HCT116 (cell line): ENCODE results near the gene WWOX. TPM values are rescaled to one million over a fixed set of nuclear protein-coding genes. Genes with fewer than 3 reads are reported as not detected.

Experiments
- ATAC-seq: fragments of 200-7000 bp; cut with Tn5 transposase; 2 replicates; pipeline ENCODE4 v1.9.1; 2020; ENCODE audit warnings: mild to moderate bottlenecking, moderate library complexity
- BruUV-seq: library from RNA; stranded (reverse); fragments of 400-500 nt; replicated peaks from 2 replicates; lab custom pipeline; 2021; lab: Mats Ljungman, UMichigan
- CTCF ChIA-PET: fragments of 300-600 bp; sonication (Branson Sonifier 250); formaldehyde crosslinking; loops from one replicate; lab custom pipeline; 2021; ENCODE audit warnings: antibody characterized with exemption; lab: Charles Lee
- POLR2A ChIA-PET: fragments of 300-600, 350-600 bp; sonication (Branson Sonifier 250); formaldehyde crosslinking; loops from one replicate; lab custom pipeline; 2021; ENCODE audit warnings: antibody characterized with exemption; lab: Charles Lee
- RAD21 ChIA-PET, 2 experiments: fragments of 300-600 bp; sonication (Branson Sonifier 250); formaldehyde crosslinking; loops; one replicate each; lab custom pipeline; 2023; ENCODE audit warnings: low total read pairs in 2 of 2; ENCODE audit not compliant: uncharacterized antibody in 2 of 2, unreplicated experiment in 2 of 2, low non-redundant PET in 1 of 2; lab: Charles Lee
- DNase-seq: peaks from one replicate; pipeline ENCODE4 v3.0.0-alpha.2; 2010; ENCODE audit warnings: low read depth, low spot score
- H2AFZ ChIP-seq: fragments of 200-600 bp; shearing (Covaris generic), sonication (generic); 2 replicates; pipeline ENCODE4 v1.6.1; 2017; ENCODE audit warnings: low read depth, mixed run types, mixed read lengths, antibody characterized with exemption, low read length; ENCODE audit not compliant: poor library complexity, severe bottlenecking
- H3K27ac ChIP-seq: 2 replicates; pipeline ENCODE4 v1.5.1; 2012; ENCODE audit warnings: low read depth, low read length
- H3K27me3 ChIP-seq: fragments of 200-600 bp; sonication (generic); 2 replicates; pipeline ENCODE4 v1.6.1; 2016; ENCODE audit warnings: mixed run types, low read length, mixed read lengths; ENCODE audit not compliant: insufficient read depth
- H3K36me3 ChIP-seq, 2 experiments: fragments of 200-500 bp in 1 of 2; fragments of 200-600 bp in 1 of 2; sonication (Bioruptor generic) in 1 of 2; sonication (generic) in 1 of 2; 2 replicates each; pipeline versions ENCODE4 v1.5.1 to v1.6.1; 2014 to 2016; ENCODE audit warnings: low read length in 2 of 2, inconsistent platforms in 1 of 2, mixed read lengths in 1 of 2, mixed run types in 1 of 2; ENCODE audit not compliant: insufficient read depth in 2 of 2, control insufficient read depth in 1 of 2
- H3K4me1 ChIP-seq, 2 experiments: fragments of 200-600 bp in 1 of 2; sonication (generic) in 1 of 2; 2 replicates each; pipeline versions ENCODE4 v1.5.1 to v1.6.1; 2012 to 2017; ENCODE audit warnings: low read length in 2 of 2, inconsistent platforms in 1 of 2, mild to moderate bottlenecking in 1 of 2, mixed read lengths in 1 of 2, mixed run types in 1 of 2, moderate library complexity in 1 of 2; ENCODE audit not compliant: insufficient read depth in 2 of 2, control insufficient read depth in 1 of 2
- H3K4me2 ChIP-seq: fragments of 200-600 bp; sonication (generic); 2 replicates; pipeline ENCODE4 v1.6.1; 2017; ENCODE audit warnings: mixed run types, low read length, mixed read lengths
- H3K4me3 ChIP-seq, 2 experiments: fragments of 200-600 bp in 1 of 2; sonication (generic) in 1 of 2; replicated peaks in 1 of 2; 2 replicates each; pipeline ENCODE4 v1.5.1; 2011 to 2016; ENCODE audit warnings: low read length in 2 of 2, control low read depth in 1 of 2, low read depth in 1 of 2, mild to moderate bottlenecking in 1 of 2, mixed read lengths in 1 of 2, mixed run types in 1 of 2
- H3K79me2 ChIP-seq: fragments of 200-600 bp; sonication (generic); 2 replicates; pipeline ENCODE4 v1.6.1; 2017; ENCODE audit warnings: mild to moderate bottlenecking, mixed run types, low read length, moderate library complexity, mixed read lengths; ENCODE audit not compliant: insufficient read depth
- H3K9ac ChIP-seq: fragments of 200-600 bp; sonication (generic); 2 replicates; pipeline ENCODE4 v1.6.1; 2016; ENCODE audit warnings: low read length, mixed read lengths
- H3K9me2 ChIP-seq: fragments of 200-600 bp; sonication (generic), shearing (Covaris generic); 2 replicates; pipeline ENCODE4 v1.6.1; 2017; ENCODE audit warnings: mixed run types, mild to moderate bottlenecking, moderate library complexity; ENCODE audit not compliant: insufficient read depth
- H3K9me3 ChIP-seq, 2 experiments: fragments of 200-500 bp in 1 of 2; fragments of 200-600 bp in 1 of 2; sonication (Bioruptor generic) in 1 of 2; sonication (generic) in 1 of 2; 2 replicates each; pipeline ENCODE4 v1.6.1; 2014 to 2017; ENCODE audit warnings: low read length in 2 of 2, mixed read lengths in 2 of 2, inconsistent platforms in 1 of 2, low read depth in 1 of 2, mild to moderate bottlenecking in 1 of 2, mixed run types in 1 of 2, moderate library complexity in 1 of 2; ENCODE audit not compliant: control insufficient read depth in 1 of 2, insufficient read depth in 1 of 2
- H4K20me1 ChIP-seq: fragments of 200-600 bp; sonication (generic), shearing (Covaris generic); 2 replicates; pipeline ENCODE4 v1.6.1; 2017; ENCODE audit warnings: mixed run types, mild to moderate bottlenecking, moderate library complexity; ENCODE audit not compliant: insufficient read depth
- EZH2 ChIP-seq: fragments of 200-600 bp; sonication (generic); IDR thresholded peaks from 2 replicates; pipeline ENCODE4 v1.6.1; 2017; ENCODE audit warnings: antibody characterized with exemption, mixed run types
- EZH2phosphoT487 ChIP-seq: fragments of 200-600 bp; IDR thresholded peaks from 2 replicates; pipeline ENCODE4 v1.6.1; 2018; ENCODE audit warnings: antibody characterized with exemption, borderline replicate concordance
- POLR2A ChIP-seq: IDR thresholded peaks from 2 replicates; pipeline ENCODE4 v1.7.0; 2011; ENCODE audit warnings: borderline replicate concordance; ENCODE audit not compliant: insufficient read depth, insufficient read length; ENCODE audit errors: extremely low read depth
- SRF ChIP-seq: IDR thresholded peaks from 2 replicates; pipeline ENCODE4 v1.6.1; 2012; ENCODE audit warnings: low read depth
- TCF7L2 ChIP-seq: IDR thresholded peaks from 2 replicates; pipeline ENCODE4 v1.7.0; 2011; ENCODE audit warnings: borderline replicate concordance, inconsistent platforms; ENCODE audit not compliant: insufficient read depth, insufficient read length; ENCODE audit errors: extremely low read depth
- ZFX ChIP-seq: fragments of 450-650 bp; IDR thresholded peaks from 2 replicates; pipeline ENCODE4 v1.6.1; 2017
- intact Hi-C: fragments of 100-400 bp; cut with micrococcal nuclease; formaldehyde crosslinking; loops from 2 replicates; pipeline ENCODE4 v1.10.0; 2022
- total RNA-seq: library from RNA; stranded (reverse); gene quantifications from one replicate; pipeline ENCODE4 v1.2.1, GENCODE V29; 2021; ENCODE audit not compliant: unreplicated experiment
- TF ChIP-seq, protein P1 (sequence below), 3 experiments: fragments of 200-600 bp in 1 of 3; sonication (generic) in 1 of 3; IDR thresholded peaks in 2 of 3; conservative IDR thresholded peaks in 1 of 3; 2 replicates each; pipeline ENCODE4 v1.5.1; 2012 to 2017; ENCODE audit warnings: low read depth in 2 of 3, low read length in 2 of 3, antibody characterized with exemption in 1 of 3, borderline replicate concordance in 1 of 3, control low read depth in 1 of 3, mild to moderate bottlenecking in 1 of 3, mixed read lengths in 1 of 3, mixed run types in 1 of 3, moderate library complexity in 1 of 3; ENCODE audit not compliant: insufficient read depth in 1 of 3
- TF ChIP-seq, protein P2 (sequence below): IDR thresholded peaks from 2 replicates; pipeline ENCODE4 v1.6.1; 2012

WWOX gene
- total RNA-seq, 1 experiment from 2014 or later, result 13.7 TPM

DNA sequence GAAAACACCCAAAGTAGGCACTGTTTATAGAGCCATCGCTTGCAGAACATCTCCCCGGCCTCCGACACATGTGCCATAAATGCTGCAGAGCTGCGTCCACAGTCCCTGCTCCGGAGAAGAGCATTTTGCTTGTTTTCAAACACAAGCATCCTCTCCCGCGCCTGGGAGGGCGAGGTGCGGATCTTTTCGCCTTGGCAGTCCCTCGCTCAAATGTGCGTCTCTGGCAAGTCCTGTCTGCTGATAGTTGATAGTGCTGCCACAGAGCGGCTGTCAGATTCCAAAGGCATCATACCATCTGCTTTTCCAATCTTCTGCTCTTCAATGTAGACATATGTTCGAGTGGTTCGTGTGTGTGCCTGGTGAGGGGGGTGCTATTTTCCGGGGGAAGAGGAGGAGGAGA lies 897.3 kb downstream of the WWOX start:
- no TSS peak for BruUV-seq
- ChIA-PET CTCF (no interaction called here), POLR2A (no interaction called here)

DNA sequence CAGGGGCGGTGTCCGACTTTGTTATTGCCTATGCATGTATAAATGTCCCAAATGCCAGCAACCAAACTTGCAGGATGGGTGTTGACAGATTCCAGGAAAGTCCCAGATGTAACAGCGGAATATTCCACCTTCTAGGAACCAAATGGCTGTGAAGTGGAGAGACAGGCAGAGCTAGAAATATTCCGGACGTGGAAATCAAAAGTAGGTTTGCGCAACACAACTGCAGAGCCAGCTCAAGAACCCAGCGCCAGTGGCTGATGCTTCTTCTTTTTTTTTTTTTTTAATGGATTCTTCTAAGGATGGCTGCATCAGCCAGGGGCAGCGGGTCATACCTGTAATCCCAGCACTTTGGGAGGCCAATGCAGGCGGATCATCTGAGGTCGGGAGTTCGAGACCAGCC lies 899.4 kb downstream of the WWOX start:
- ChIA-PET CTCF (no interaction called here), POLR2A (no interaction called here), RAD21 (no interaction called here)
- no peak overlapping the region for H2AFZ ChIP-seq
- no peaks in the 10 kb centered on the region for H3K9me2 ChIP-seq
- no peaks in the 10 kb centered on the region for H4K20me1 ChIP-seq
- peaks cover 0 to 5% of the 10 kb centered on the region in 2 experiments; a peak in 2 of 4 replicates for H3K9me3 ChIP-seq
- ATAC-seq (no peak), DNase-seq (no peak)
- H3K79me2 ChIP-seq, result no peaks in the 10 kb centered on the region
- BruUV-seq, result no TSS peak
- H3K4me1 ChIP-seq, result no peaks in the 10 kb centered on the region
- no peak overlapping the region for H3K9ac ChIP-seq
- intact Hi-C loops, result no loop called here
- no peaks in the 10 kb centered on the region for H3K36me3 ChIP-seq
- no peak overlapping the region for H3K4me2 ChIP-seq
- H3K4me3 ChIP-seq, result no peak overlapping the region
- no peak for TF ChIP-seq TCF7L2
- TF ChIP-seq, protein P1, sequence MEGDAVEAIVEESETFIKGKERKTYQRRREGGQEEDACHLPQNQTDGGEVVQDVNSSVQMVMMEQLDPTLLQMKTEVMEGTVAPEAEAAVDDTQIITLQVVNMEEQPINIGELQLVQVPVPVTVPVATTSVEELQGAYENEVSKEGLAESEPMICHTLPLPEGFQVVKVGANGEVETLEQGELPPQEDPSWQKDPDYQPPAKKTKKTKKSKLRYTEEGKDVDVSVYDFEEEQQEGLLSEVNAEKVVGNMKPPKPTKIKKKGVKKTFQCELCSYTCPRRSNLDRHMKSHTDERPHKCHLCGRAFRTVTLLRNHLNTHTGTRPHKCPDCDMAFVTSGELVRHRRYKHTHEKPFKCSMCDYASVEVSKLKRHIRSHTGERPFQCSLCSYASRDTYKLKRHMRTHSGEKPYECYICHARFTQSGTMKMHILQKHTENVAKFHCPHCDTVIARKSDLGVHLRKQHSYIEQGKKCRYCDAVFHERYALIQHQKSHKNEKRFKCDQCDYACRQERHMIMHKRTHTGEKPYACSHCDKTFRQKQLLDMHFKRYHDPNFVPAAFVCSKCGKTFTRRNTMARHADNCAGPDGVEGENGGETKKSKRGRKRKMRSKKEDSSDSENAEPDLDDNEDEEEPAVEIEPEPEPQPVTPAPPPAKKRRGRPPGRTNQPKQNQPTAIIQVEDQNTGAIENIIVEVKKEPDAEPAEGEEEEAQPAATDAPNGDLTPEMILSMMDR (IDR thresholded peaks at IDR 0.05 in 2 of 3, conservative IDR thresholded peaks at IDR 0.05 in 1 of 3; ENCODE audit: borderline replicate concordance in 1 of 3, insufficient read depth in 1 of 3, low read depth in 2 of 3, low read length in 2 of 3), result no peak
- no peak overlapping the region for H3K27ac ChIP-seq
- peaks cover 5% of the 10 kb centered on the region; the same call in 1 of the 2 replicates for H3K27me3 ChIP-seq

More for the DNA sequence above, 897.3 kb downstream of the WWOX start:
- no peaks in the 10 kb centered on the region for H4K20me1 ChIP-seq
- H3K4me2 ChIP-seq, result no peak overlapping the region
- RAD21 ChIA-PET, result no interaction called here
- no peak overlapping the region for H3K4me3 ChIP-seq
- H3K9ac ChIP-seq, result no peak overlapping the region
- no peak for DNase-seq
- H3K27me3 ChIP-seq, result peaks cover 5% of the 10 kb centered on the region; the same call in 1 of the 2 replicates
- H3K79me2 ChIP-seq, result no peaks in the 10 kb centered on the region
- no peaks in the 10 kb centered on the region for H3K4me1 ChIP-seq
- no peak overlapping the region for H2AFZ ChIP-seq
- no peak for ATAC-seq
- TF ChIP-seq EZH2phosphoT487 (no peak), ZFX (no peak), SRF (no peak), EZH2 (no peak), POLR2A (no peak)
- TF ChIP-seq, protein P2, sequence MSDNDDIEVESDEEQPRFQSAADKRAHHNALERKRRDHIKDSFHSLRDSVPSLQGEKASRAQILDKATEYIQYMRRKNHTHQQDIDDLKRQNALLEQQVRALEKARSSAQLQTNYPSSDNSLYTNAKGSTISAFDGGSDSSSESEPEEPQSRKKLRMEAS, result no peak
- no peak overlapping the region for H3K27ac ChIP-seq
- intact Hi-C loops, result no loop called here
- H3K9me3 ChIP-seq, result peaks cover 0 to 5% of the 10 kb centered on the region in 2 experiments; a peak in 1 of 4 replicates
- H3K36me3 ChIP-seq, result no peaks in the 10 kb centered on the region
- H3K9me2 ChIP-seq, result no peaks in the 10 kb centered on the region
